Measurements from ENCODE around the gene KIF2B. TPM values are rescaled to one million over a fixed set of nuclear protein-coding genes. Genes with fewer than 3 reads are reported as not detected.
"Not testable (repeated sequence)": the region's sequence is repeated elsewhere in the genome, so short reads cannot be mapped to it uniquely, and the experiment has no call there.

KIF2B gene
- total RNA-seq, 2 experiments from 2014 or later, result not detected

GRCh38 chr17:53807286-53807685 is 15.4 kb upstream of the KIF2B start:
- DNase-seq (no peak), ATAC-seq (no peak)
- Mint-ChIP-seq H3K4me1 (ENCODE audit: low read depth) (no peaks in the 10 kb centered on the region), H3K9me3 (peaks cover 2% of the 10 kb centered on the region), H3K27me3 (no peaks in the 10 kb centered on the region), H3K27ac (no peak overlapping the region), H3K4me3 (no peak overlapping the region), H3K36me3 (ENCODE audit: low read depth) (no peaks in the 10 kb centered on the region)
- POLR2A ChIA-PET, result no interaction called here
- intact Hi-C loops (cut with micrococcal nuclease), result no loop called here
- no peak for TF ChIP-seq CTCF (IDR thresholded peaks at IDR 0.05)
- CTCF ChIA-PET, result no interaction called here

- H3K27ac Mint-ChIP-seq, result no peak overlapping the region
- intact Hi-C loops (cut with micrococcal nuclease), result no loop called here
- ChIA-PET CTCF (no interaction called here), POLR2A (no interaction called here)
- no peak for DNase-seq
- no peaks in the 10 kb centered on the region for H3K27me3 Mint-ChIP-seq
- TF ChIP-seq CTCF (IDR thresholded peaks at IDR 0.05), result no peak
- no peaks in the 10 kb centered on the region for H3K36me3 Mint-ChIP-seq (ENCODE audit: low read depth)
- ATAC-seq, result no peak
- no peaks in the 10 kb centered on the region for H3K4me1 Mint-ChIP-seq (ENCODE audit: low read depth)
- no peaks in the 10 kb centered on the region for H3K9me3 Mint-ChIP-seq
- H3K4me3 Mint-ChIP-seq, result no peak overlapping the region
These were observed 4.5 kb upstream of the KIF2B start for GRCh38 chr17:53818271-53818670.

GRCh38 chr17:53818929-53819328 is 3.8 kb upstream of the KIF2B start:
- no peaks in the 10 kb centered on the region for H3K27me3 Mint-ChIP-seq
- TF ChIP-seq CTCF (IDR thresholded peaks at IDR 0.05), result no peak
- H3K36me3 Mint-ChIP-seq (ENCODE audit: low read depth), result no peaks in the 10 kb centered on the region
- H3K9me3 Mint-ChIP-seq, result peaks cover 3% of the 10 kb centered on the region
- POLR2A ChIA-PET, result no interaction called here
- H3K27ac Mint-ChIP-seq, result no peak overlapping the region
- CTCF ChIA-PET, result no interaction called here
- intact Hi-C loops (cut with micrococcal nuclease), result no loop called here
- no peak overlapping the region for H3K4me3 Mint-ChIP-seq
- H3K4me1 Mint-ChIP-seq (ENCODE audit: low read depth), result no peaks in the 10 kb centered on the region
- ATAC-seq (no peak), DNase-seq (no peak)

GRCh38 chr17:53819956-53820355 is 2.8 kb upstream of the KIF2B start:
- ChIA-PET CTCF (no interaction called here), POLR2A (no interaction called here)
- H3K27ac Mint-ChIP-seq, result no peak overlapping the region
- intact Hi-C loops (cut with micrococcal nuclease), result no loop called here
- no peaks in the 10 kb centered on the region for H3K4me1 Mint-ChIP-seq (ENCODE audit: low read depth)
- no peaks in the 10 kb centered on the region for H3K27me3 Mint-ChIP-seq
- H3K36me3 Mint-ChIP-seq (ENCODE audit: low read depth), result no peaks in the 10 kb centered on the region
- no peak for DNase-seq
- peaks cover 5% of the 10 kb centered on the region for H3K9me3 Mint-ChIP-seq
- TF ChIP-seq CTCF (IDR thresholded peaks at IDR 0.05), result no peak
- H3K4me3 Mint-ChIP-seq, result no peak overlapping the region
- ATAC-seq, result no peak

GRCh38 chr17:53823341-53824050 is 769 bp downstream of the KIF2B start:
- Mint-ChIP-seq H3K27ac (no peak overlapping the region), H3K27me3 (no peaks in the 10 kb centered on the region), H3K9me3 (peaks cover 5% of the 10 kb centered on the region), H3K4me1 (ENCODE audit: low read depth) (no peaks in the 10 kb centered on the region), H3K36me3 (ENCODE audit: low read depth) (no peaks in the 10 kb centered on the region), H3K4me3 (no peak overlapping the region)
- intact Hi-C loops (cut with micrococcal nuclease), result no loop called here
- ChIA-PET CTCF (no interaction called here), POLR2A (no interaction called here)
- ATAC-seq (no peak), DNase-seq (no peak)
- TF ChIP-seq CTCF (IDR thresholded peaks at IDR 0.05), result no peak

GRCh38 chr17:53834771-53835170 is 12.0 kb downstream of the KIF2B start:
- H3K4me1 Mint-ChIP-seq (ENCODE audit: low read depth); H3K4me3 Mint-ChIP-seq; CTCF ChIA-PET; intact Hi-C loops (cut with micrococcal nuclease); H3K27me3 Mint-ChIP-seq; H3K27ac Mint-ChIP-seq; H3K36me3 Mint-ChIP-seq (ENCODE audit: low read depth); ATAC-seq; DNase-seq; POLR2A ChIA-PET: not testable (repeated sequence)
- H3K9me3 Mint-ChIP-seq, result peaks cover 11% of the 10 kb centered on the region
